ENCODE results near the gene DHX30.
A peak's percentile ranks its signal among the peaks of the same experiment; 100 is the strongest.

DHX30 gene

GRCh38 chr3:47890828-47891612, 88.1 kb downstream of the DHX30 start:
- TF ChIP-seq CTCF (conservative IDR thresholded peaks at IDR 0.05): no peak
- no peak overlapping the region for H3K27ac ChIP-seq

GRCh38 chr3:47891613-47892005, 88.7 kb downstream of the DHX30 start:
- H3K27ac ChIP-seq: no peak overlapping the region
- no peak for TF ChIP-seq CTCF (conservative IDR thresholded peaks at IDR 0.05)

- TF ChIP-seq CTCF (conservative IDR thresholded peaks at IDR 0.05): no peak
- no peak overlapping the region for H3K27ac ChIP-seq
Observed at GRCh38 chr3:47892286-47893040, 89.5 kb downstream of the DHX30 start.

- no peak for TF ChIP-seq CTCF (conservative IDR thresholded peaks at IDR 0.05)
- H3K27ac ChIP-seq: no peak overlapping the region
Observed at GRCh38 chr3:47895241-47895640, 92.3 kb downstream of the DHX30 start.

GRCh38 chr3:47896736-47897135, 93.8 kb downstream of the DHX30 start:
- TF ChIP-seq CTCF (conservative IDR thresholded peaks at IDR 0.05): no peak
- no peak overlapping the region for H3K27ac ChIP-seq

GRCh38 chr3:47897954-47898353, 95.0 kb downstream of the DHX30 start:
- no peak for TF ChIP-seq CTCF (conservative IDR thresholded peaks at IDR 0.05)
- no peak overlapping the region for H3K27ac ChIP-seq

- no peak for TF ChIP-seq CTCF (conservative IDR thresholded peaks at IDR 0.05)
- peak overlapping the region; percentile 4; the same call in 1 of the 2 replicates for H3K27ac ChIP-seq
Observed at GRCh38 chr3:47899495-47900108, 96.7 kb downstream of the DHX30 start.

All from VCaP (cell line).